ENCODE data around the gene PTGES2. TPM values are rescaled to one million over a fixed set of nuclear protein-coding genes. Genes with fewer than 3 reads are reported as not detected.

The PTGES2 gene
- total and polyA plus RNA-seq, 9 of the 15 experiments (the other 6 are each of a cell fraction or from before 2014, with no cell fraction given) = 2.4 to 196 (median 90.1) TPM

- TF ChIP-seq MECOM (CRISPR knock-in tag; IDR thresholded peaks at IDR 0.05) = no peak
- TF ChIP-seq TEAD4 (IDR thresholded peaks at IDR 0.05; ENCODE audit: low read length) = no peak
- no peak for TF ChIP-seq TEAD4 (CRISPR knock-in tag; IDR thresholded peaks at IDR 0.05; ENCODE audit: borderline replicate concordance)
- TF ChIP-seq ZKSCAN3 (CRISPR knock-in tag; IDR thresholded peaks at IDR 0.05) = no peak
- no peak for TF ChIP-seq ETV1 (tag; conservative IDR thresholded peaks at IDR 0.05; ENCODE audit: low read depth)
- TF ChIP-seq KLF16 (IDR thresholded peaks at IDR 0.05) = no peak
- TF ChIP-seq CREM (IDR thresholded peaks at IDR 0.05; ENCODE audit: low read depth) = no peak
Observed at GRCh38 chr9:128101231-128101661, 26.3 kb downstream of the PTGES2 start (continued).

- no peak for DNase-seq (ENCODE audit: extremely low read depth in 1 of 4, low spot score in 3 of 4)
- no peak overlapping the region for H2AFZ ChIP-seq (ENCODE audit: low read depth, low read length)
- BruUV-seq (replicated peaks) = no TSS peak
- peak overlapping the region; percentile 21; the same call in 1 of the 3 replicates for H3K27ac ChIP-seq (ENCODE audit: extremely low read depth, low read depth, low read length)
- 0 out of 2 replicates have a peak, but pooled peaks cover 10% of the 10 kb centered on the region for H4K20me1 ChIP-seq (replicated peaks; ENCODE audit: control insufficient read depth, insufficient read depth, low read length)
- peaks cover 85% of the 10 kb centered on the region for H3K36me3 ChIP-seq (ENCODE audit: control insufficient read depth, insufficient read depth, low read length)
- no peak overlapping the region for H3K4me3 ChIP-seq
- in situ Hi-C loops (cut with MboI) (no loop called here), intact Hi-C loops (cut with micrococcal nuclease) (no loop called here)
- H3K9ac ChIP-seq (ENCODE audit: insufficient read depth in 1 of 2, low read depth in 2 of 2, low read length in 2 of 2) = peak overlapping the region in 1 of 2 experiments; percentile 94; a peak in 2 of 4 replicates
- WGBS (ENCODE audit: insufficient coverage, low coverage, missing lambda C conversion rate) = 92% methylated on average over 9 of the region's 10 CpGs
- H3K4me2 ChIP-seq (ENCODE audit: insufficient read depth, low read length) = no peak overlapping the region
- H3K27me3 ChIP-seq (ENCODE audit: control insufficient read depth in 2 of 2, insufficient read depth in 2 of 2, low read length in 2 of 2) = no peaks in the 10 kb centered on the region
- H3K9me3 ChIP-seq (replicated peaks; ENCODE audit: control insufficient read depth, insufficient read depth, low read depth, low read length) = no peaks in the 10 kb centered on the region
- H3K79me2 ChIP-seq (ENCODE audit: control insufficient read depth, insufficient read depth, low read length) = peaks cover 65% of the 10 kb centered on the region
- no peaks in the 10 kb centered on the region for H3K9me1 ChIP-seq (ENCODE audit: control insufficient read depth, insufficient read depth, low read length)
- no peak for FAIRE-seq
- ChIA-PET POLR2A (interaction anchor here (0.9 to 1.9 kb wide), 3 partner anchors 10 to 22 kb away, joined by 3 to 8 read pairs (median 4); no protein-coding TSS in a partner anchor), CTCF (ENCODE audit: low intra/inter-chr PET ratio) (no interaction called here)
- ATAC-seq = no peak
- TF ChIP-seq POLR2AphosphoS2 (IDR thresholded peaks at IDR 0.05; ENCODE audit: low read length) (peak; percentile 35; the same call in 1 of the 2 replicates), ZBTB17 (CRISPR knock-in tag; IDR thresholded peaks at IDR 0.05) (no peak)
- peaks cover 52 to 68% of the 10 kb centered on the region in 2 experiments for H3K4me1 ChIP-seq (replicated peaks in 1 of 2; ENCODE audit: control insufficient read depth in 2 of 2, insufficient read depth in 2 of 2, low read length in 2 of 2)
Observed at GRCh38 chr9:128100581-128100980, 26.9 kb downstream of the PTGES2 start.
